Skin of body (tissue), 2 donors: Measurements from ENCODE around the gene KCNQ1. TPM values are rescaled to one million over a fixed set of nuclear protein-coding genes. Genes with fewer than 3 reads are reported as not detected.

ENCODE experiments used
- DNase-seq: peaks from one replicate; lab custom pipeline; 2025; lab: John Stamatoyannopoulos, UW
- total RNA-seq: library from RNA; depleted of rRNA; stranded (reverse); fragments of >200 nt; gene quantifications from one replicate; pipeline ENCODE4 v1.2.3, GENCODE V29; 2014

The KCNQ1 gene
- total RNA-seq, 1 donor from 2014 or later: 1.3 TPM

- no peak for DNase-seq
Measured at GRCh38 chr11:2644844-2645778, 200.3 kb downstream of the KCNQ1 start.

- no peak for DNase-seq
Measured at GRCh38 chr11:2645779-2646118, 200.9 kb downstream of the KCNQ1 start.

GRCh38 chr11:2647167-2647566 lies 202.4 kb downstream of the KCNQ1 start:
- no peak for DNase-seq

GRCh38 chr11:2647953-2648352 lies 203.1 kb downstream of the KCNQ1 start:
- no peak for DNase-seq

GRCh38 chr11:2649400-2649799 lies 204.6 kb downstream of the KCNQ1 start:
- DNase-seq: no peak

GRCh38 chr11:2649848-2650247 lies 205.0 kb downstream of the KCNQ1 start:
- DNase-seq: no peak

- DNase-seq: no peak
Measured at GRCh38 chr11:2650343-2650867, 205.6 kb downstream of the KCNQ1 start.

- no peak for DNase-seq
Measured at GRCh38 chr11:2651054-2651617, 206.3 kb downstream of the KCNQ1 start.

GRCh38 chr11:2651826-2652271 lies 207.0 kb downstream of the KCNQ1 start:
- DNase-seq: no peak

GRCh38 chr11:2652333-2653197 lies 207.8 kb downstream of the KCNQ1 start:
- peak; percentile 53 for DNase-seq

- no peak for DNase-seq
Measured at GRCh38 chr11:2653198-2653551, 208.4 kb downstream of the KCNQ1 start.

GRCh38 chr11:2653930-2654739 lies 209.3 kb downstream of the KCNQ1 start:
- peak; percentile 2 for DNase-seq

- DNase-seq: no peak
Measured at GRCh38 chr11:2655016-2655719, 210.4 kb downstream of the KCNQ1 start.

- no peak for DNase-seq
Measured at GRCh38 chr11:2655834-2656622, 211.2 kb downstream of the KCNQ1 start.

- DNase-seq: no peak
Measured at GRCh38 chr11:2656859-2657258, 212.1 kb downstream of the KCNQ1 start.

- no peak for DNase-seq
Measured at GRCh38 chr11:2657697-2658284, 213.0 kb downstream of the KCNQ1 start.

- no peak for DNase-seq
Measured at GRCh38 chr11:2660357-2660939, 215.6 kb downstream of the KCNQ1 start.

GRCh38 chr11:2661173-2662023 lies 216.6 kb downstream of the KCNQ1 start:
- DNase-seq: no peak
